DMS114 treated with DMSO at 0.1 percent for 48 hours (cell line): ENCODE measurements around the gene NCOR2.

Experiments
- DNase-seq: peaks from one replicate; lab custom pipeline; 2025; ENCODE audit not compliant: unreplicated experiment; lab: John Stamatoyannopoulos, UW

NCOR2 gene

GRCh38 chr12:124566997-124567672 is at the start of gene NCOR2:
NCOR2 (minus strand) TSS chr12:124567612; CDS start chr12:124495251, 72,361 bp downstream.
- no peak for DNase-seq

DNA sequence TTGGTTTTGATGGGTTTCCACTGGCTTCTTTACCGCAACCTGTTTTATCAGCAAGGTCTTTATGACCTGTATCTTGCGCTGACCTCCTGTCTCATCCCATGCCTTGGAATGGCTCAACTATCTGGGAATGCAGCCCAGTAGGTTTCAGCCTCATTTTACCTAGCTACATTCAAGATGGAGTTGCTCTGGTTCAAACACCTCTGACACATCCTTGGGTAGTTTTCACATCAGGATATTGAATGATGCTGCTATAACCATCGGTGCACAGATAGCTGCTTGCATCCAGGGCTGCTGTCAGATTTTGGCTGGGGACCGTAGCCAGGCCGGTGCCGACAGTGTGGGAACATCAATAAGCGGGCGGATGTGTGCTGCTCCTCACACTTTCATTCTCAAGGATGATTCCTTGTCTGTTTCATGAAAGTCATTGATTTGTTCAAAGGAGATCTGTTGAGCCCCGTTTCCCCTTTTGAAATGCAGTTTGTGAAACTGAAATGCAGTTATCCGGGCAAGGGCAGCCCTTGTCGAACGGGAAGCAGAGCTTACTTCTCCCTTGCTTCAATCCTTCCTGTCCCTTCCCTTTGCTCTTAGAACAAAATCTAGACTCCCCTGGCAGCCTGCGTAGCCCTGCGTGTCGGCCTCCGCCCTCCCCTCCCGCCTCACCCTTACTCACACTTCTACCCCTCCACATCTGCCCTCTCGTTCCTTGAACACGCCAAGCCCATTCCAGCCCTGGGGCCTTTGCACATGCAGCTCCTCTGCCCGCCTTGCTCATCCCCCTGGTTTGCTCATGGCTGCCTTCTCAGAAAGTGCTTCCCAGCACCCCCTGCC is 49.2 kb upstream of the NCOR2 start:
- DNase-seq = no peak

DNA sequence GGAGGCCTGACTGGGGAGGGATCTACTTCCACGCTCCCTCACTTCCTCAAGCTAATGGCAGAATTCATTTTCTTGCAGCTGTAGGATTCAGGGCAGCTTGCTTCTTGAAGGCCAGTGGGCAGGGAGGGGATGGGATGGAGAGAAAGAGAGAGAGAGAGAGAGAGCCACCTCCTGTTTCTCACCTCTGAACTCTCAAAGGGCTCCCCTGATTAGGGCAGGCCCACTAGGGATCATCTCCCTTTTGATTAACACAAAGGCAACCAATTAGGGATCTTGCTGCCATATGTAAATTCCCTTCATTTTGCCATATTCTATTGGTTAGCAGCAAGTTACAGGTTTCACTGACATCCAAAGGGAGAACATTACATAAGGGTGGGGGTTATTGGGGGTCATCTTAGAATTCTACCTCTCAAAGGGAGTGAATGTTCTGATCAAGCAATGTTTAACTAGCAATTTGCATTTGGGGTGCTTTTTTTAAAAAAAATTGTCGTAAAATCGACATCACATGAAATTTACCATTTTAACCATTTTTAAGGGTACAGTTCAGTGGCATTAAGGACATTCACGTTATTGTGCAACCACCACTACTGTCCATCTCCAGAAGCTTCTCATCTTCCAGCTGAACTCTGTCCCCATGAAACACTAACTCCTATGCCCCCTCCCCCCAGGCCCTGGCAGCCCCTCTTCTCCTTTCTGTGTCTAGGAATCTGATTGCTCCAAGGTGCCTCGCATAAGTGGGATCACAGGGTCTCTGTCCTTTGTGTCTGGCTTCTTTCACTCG is 47.3 kb upstream of the NCOR2 start:
- no peak for DNase-seq

DNA sequence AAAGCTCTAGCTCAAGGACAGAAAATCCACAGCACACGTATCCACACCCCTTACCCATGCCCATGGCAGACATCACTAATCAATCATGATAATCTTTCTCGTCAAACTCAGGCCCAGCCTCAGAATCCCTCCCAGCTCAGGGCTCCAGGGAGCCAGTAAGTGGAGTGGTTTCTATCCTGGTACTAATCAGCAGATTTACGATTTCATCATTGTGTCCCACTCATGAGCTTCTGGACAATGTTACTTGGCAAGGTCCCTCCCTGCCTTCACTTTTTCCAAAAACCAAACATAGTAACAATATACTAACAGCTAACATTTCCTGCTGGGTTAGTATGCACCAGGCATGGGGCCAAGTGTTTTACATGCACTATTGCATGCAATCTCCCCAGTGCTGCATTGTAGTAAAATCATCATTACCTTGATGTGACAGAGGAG is 45.8 kb upstream of the NCOR2 start:
- no peak for DNase-seq

DNA sequence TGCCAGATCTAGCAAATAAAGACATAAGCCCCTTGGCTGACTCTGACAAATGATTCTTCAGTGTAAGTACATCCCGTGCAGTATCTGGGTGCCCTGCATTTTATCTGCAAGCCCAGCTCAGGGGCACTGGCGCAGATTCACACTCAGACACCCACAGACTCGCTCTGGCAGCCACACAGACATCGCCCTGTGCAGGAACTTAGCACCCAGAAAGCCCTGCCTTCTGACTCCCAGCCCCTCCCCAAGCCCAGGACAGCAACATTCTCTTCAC is 44.9 kb upstream of the NCOR2 start:
- DNase-seq = no peak

DNA sequence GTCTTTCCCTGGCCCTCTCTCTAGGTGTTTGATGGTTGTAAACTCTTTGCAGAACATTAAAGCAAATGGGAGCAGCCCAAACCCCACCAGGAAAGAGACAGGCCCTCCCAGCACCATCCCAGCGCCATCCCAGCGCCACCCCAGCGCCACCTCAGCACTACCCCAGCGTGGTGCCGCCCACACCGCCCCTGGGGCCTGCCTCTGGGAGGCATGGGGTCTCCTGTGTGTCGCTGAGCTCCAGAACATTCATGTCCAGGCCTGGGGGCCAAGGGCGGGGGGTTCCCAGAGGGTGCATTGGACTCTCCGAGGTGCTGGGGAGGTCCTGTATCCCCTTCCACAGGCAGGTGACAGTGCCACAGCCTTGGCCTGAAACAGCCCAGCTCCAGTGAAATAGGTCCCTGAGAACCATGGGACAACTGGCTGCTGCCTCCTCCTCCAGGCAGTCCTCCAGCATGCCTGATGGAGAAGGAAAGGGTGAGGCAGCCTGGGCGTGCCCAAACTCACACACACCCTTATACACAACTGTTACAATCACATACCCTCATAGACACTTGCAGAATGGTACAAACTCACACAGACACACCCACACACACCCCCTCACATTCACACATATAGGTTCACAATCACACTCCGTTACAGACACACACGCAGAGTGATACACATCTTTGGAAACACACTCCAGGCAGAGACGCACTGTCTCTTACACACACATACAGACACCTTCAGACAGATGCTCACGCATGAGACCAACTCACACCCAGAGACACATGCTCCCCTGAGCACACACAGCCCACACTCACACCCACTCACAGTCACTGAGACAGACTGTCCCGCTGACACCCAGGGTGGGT is 44.4 kb upstream of the NCOR2 start:
- DNase-seq = no peak

GRCh38 chr12:124610629-124611558 is 43.5 kb upstream of the NCOR2 start:
- DNase-seq = no peak

DNA sequence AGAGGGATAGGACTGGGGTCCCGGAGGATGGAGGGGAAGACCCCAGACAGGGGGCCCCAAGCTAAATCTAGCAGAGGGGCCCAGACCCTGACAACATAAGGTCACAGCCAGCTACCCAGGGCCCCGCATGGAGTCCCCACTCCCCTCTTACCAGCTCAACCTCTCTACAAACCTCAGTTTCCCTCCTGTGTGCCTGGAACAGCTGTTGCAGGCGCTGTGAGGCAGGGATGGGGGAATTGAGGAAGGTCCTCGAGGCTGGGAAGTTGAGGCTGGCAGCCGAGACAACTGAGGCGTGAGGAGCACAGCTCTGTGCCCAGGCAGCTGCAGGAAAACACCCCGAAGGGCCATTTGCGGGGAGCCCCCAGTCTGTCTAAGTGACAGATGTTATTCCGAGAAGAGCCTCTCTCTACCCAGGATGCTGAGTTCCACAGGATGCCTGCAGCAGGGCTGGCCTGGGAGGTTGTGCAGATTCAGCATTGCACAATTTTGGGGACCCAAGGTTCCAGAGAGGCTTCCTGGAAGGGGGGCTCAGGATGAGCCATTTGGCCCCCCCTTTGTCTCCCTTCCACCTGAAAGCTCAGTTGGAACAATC is 42.7 kb upstream of the NCOR2 start:
- DNase-seq = no peak

DNA sequence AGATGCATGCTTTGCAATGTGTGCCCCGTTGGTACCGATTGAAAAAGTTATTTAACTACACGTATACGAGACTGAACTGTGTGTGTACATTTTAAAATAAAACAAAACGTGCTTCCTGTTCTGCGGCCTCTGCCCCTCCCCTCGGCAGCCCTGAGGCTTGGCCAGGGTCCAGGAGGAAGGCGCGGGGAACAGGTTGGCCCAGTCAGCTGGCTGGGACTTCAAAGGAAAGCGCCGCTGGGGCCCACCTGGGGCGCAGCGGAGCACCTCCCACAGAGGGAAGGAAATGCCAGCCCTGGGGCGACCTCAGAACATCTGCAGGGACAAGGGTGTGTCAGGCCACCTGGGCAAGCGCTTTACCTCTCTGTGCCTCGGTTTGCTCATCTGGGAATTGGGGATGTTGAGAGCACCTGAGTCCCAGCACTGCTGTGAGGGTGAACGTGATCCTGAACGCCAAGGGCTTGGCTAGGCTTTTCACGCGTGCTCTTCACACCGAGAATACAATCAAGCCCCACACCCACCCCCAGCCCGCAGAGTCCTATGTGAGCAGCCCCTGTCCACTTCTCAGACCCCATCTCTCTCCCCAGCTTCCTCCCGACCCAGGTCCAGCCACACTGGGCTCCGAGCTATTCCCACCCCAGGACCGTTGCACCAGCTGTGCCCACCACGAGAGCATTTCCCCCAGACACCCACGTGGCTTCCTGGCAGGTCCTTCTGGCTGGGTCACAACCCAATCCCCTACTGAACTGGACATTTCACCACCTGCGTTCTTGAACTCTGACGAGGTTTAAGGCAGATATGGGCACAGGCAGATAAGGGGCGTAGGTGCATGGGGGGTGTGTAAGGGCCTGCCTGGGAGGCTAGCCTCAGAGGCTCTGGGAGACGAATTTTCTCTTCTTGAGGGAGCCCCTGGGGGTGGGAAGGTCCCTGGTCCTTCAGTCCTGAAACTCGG is 41.9 kb upstream of the NCOR2 start:
- DNase-seq = no peak

- no peak for DNase-seq
Observed at GRCh38 chr12:124608450-124608870, 41.0 kb upstream of the NCOR2 start.

DNA sequence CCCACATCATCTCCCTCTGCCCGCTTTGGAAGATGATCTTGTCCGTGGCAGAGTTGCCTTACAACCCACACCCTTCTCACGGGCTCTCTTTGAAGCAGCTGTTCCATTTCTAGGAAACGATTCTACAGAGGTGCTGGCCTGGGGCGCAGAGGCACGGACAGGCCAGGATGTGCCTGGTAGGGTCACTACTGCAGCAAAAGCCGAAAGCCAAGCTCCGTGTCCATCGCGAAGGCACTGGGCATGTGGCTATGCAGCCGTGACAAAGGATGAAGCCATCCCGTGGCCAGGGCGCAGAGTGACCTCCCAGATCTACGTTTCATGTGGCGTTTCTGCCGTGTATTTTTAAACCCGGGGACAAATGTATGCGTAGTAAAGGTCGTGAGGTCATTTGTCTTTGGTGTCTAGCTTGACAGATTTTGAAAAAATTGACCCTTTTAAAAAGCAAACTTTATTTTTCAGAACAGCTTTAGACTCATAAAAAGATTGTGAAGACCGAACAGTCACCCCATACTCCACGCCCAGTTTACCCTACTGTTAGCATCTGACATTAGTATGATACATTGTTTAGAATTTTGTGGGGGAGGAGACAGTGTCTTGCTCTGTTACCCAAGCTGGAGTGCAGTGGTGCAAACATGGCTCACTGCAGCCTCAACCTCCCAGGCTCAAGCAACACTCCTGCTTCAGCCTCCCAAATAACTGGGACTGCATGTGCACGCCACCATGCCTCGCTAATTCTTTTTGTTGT is 40.4 kb upstream of the NCOR2 start:
- DNase-seq = no peak

- DNase-seq = no peak
Observed at GRCh38 chr12:124605883-124606774, 38.7 kb upstream of the NCOR2 start.

DNA sequence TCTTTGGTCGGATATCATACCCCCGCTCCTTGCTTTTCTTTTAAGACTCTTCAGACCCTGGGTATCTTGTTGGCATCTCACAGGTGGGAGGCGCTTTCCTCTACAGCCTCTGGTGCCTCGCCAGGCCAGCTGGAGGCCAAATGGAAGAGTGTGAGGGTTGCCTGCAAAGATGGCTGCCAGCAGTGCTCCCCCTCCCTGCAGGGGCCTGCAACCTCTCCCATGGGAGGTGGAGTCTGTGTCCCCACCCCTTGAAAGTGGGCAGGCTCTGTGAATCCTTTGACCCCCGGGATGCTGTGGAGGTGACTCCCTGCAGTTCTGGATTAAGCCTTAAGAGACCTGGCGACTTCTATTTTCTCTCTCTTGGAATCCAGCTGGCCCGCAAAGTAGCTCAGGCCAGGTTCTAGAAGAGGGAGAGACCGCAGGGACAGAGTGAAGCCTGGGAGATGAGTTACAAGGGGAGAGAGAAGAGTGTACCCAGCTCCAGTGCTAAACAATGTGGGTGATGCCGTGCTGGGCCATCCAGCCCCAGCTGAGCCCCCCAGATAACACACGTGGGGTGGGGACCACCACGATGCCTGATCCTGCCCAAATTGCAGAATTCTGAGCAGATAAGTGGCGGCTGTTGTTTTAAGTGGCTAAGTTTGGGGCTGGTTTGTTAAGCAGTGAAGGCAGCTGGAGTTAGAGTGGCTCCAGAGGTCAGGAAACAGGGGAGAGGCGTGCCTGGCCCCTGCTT is 37.9 kb upstream of the NCOR2 start:
- no peak for DNase-seq

GRCh38 chr12:124604264-124604680 is 36.9 kb upstream of the NCOR2 start:
- no peak for DNase-seq

GRCh38 chr12:124603831-124604251 is 36.4 kb upstream of the NCOR2 start:
- DNase-seq = no peak

DNA sequence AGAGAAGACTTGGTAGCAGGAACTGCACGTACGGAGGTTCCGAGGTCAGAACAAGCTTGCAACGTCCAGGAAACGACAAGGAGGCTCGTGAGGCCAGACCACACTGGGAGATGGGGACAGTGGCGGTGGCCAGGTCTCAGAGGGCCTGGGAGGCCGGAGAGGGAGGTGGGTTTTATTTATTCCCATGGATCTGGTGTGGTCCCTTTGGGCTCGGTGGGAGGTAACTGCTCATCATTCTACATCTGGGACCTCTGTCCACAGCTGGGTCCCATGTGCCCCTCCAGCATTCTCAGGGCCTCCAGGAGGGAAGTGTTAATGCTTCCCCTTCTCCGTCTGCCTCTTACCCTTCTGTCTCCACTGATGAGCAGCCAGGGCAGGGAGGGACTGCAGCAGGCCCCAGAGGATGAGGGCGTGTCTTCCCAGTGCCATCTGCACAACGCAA is 35.7 kb upstream of the NCOR2 start:
- DNase-seq = no peak
